IMR-90 (cell line): ENCODE measurements around the gene RGS9BP. TPM values are rescaled to one million over a fixed set of nuclear protein-coding genes. Genes with fewer than 3 reads are reported as not detected.
"Not testable (repeated sequence)": the region's sequence is repeated elsewhere in the genome, so short reads cannot be mapped to it uniquely, and the experiment has no call there.

Experiments used
- ATAC-seq: fragments of 200-7000 bp; cut with Tn5 transposase; 2 replicates; pipeline ENCODE4 v1.9.1; 2020; ENCODE audit warnings: low read depth, mild to moderate bottlenecking, moderate library complexity
- BruUV-seq: library from RNA; stranded (reverse); fragments of 400-500 nt; replicated peaks from 2 replicates; lab custom pipeline; 2021; lab: Mats Ljungman, UMichigan
- CTCF ChIA-PET: fragments of 300-600 bp; formaldehyde crosslinking; extraction: SDS; loops from one replicate; lab custom pipeline; 2021; ENCODE audit warnings: antibody characterized with exemption; lab: Yijun Ruan, JAX
- POLR2A ChIA-PET: fragments of 300-600 bp; sonication (Branson Sonifier 250); formaldehyde crosslinking; loops from one replicate; lab custom pipeline; 2022; ENCODE audit warnings: antibody characterized with exemption; ENCODE audit not compliant: unreplicated experiment; lab: Charles Lee
- DNase-seq: peaks from one replicate; pipeline ENCODE4 v3.0.0; 2013
- H2AFZ ChIP-seq: replicated peaks from 2 replicates; pipeline ENCODE3; 2013; ENCODE audit warnings: low read length, mild to moderate bottlenecking; ENCODE audit not compliant: poor library complexity
- H2AK5ac ChIP-seq: 2 replicates; pipeline ENCODE4 v1.6.1; 2013; ENCODE audit warnings: low read depth, low read length, inconsistent platforms
- H2AK9ac ChIP-seq: replicated peaks from 2 replicates; pipeline ENCODE3; 2013; ENCODE audit warnings: mild to moderate bottlenecking, low read depth, low read length, moderate library complexity; ENCODE audit not compliant: poor library complexity
- H2BK120ac ChIP-seq: 2 replicates; pipeline ENCODE4 v1.6.1; 2013; ENCODE audit warnings: low read depth, low read length, inconsistent platforms
- H2BK15ac ChIP-seq: 3 replicates; pipeline ENCODE4 v1.6.1; 2013; ENCODE audit warnings: low read depth, low read length, inconsistent platforms
- H2BK20ac ChIP-seq: 2 replicates; pipeline ENCODE4 v1.6.1; 2013; ENCODE audit warnings: low read depth, mild to moderate bottlenecking, inconsistent platforms, low read length, moderate library complexity
- H2BK5ac ChIP-seq: 2 replicates; pipeline ENCODE4 v1.6.1; 2013; ENCODE audit warnings: mild to moderate bottlenecking, low read depth, low read length, inconsistent platforms; ENCODE audit not compliant: poor library complexity, severe bottlenecking
- H3K14ac ChIP-seq: replicated peaks from 2 replicates; pipeline ENCODE4 v1.6.1; 2013; ENCODE audit warnings: low read depth, low read length, inconsistent platforms
- H3K18ac ChIP-seq: 2 replicates; pipeline ENCODE4 v1.6.1; 2013; ENCODE audit warnings: low read depth, low read length, control low read depth
- H3K23ac ChIP-seq: 2 replicates; pipeline ENCODE4 v1.6.1; 2013; ENCODE audit warnings: low read depth, low read length, inconsistent platforms
- H3K27ac ChIP-seq: 2 replicates; pipeline ENCODE4 v1.5.1; 2013; ENCODE audit warnings: mild to moderate bottlenecking, control low read depth, low read length; ENCODE audit not compliant: insufficient read depth
- H3K27me3 ChIP-seq: 2 replicates; pipeline ENCODE4 v1.6.1; 2013; ENCODE audit warnings: low read length; ENCODE audit not compliant: control insufficient read depth, insufficient read depth
- H3K36me3 ChIP-seq: 2 replicates; pipeline ENCODE4 v1.6.1; 2013; ENCODE audit warnings: low read length, mixed read lengths; ENCODE audit not compliant: control insufficient read depth, insufficient read depth
- H3K4ac ChIP-seq: 2 replicates; pipeline ENCODE4 v1.6.1; 2013; ENCODE audit warnings: low read depth, low read length, inconsistent platforms
- H3K4me1 ChIP-seq: 2 replicates; pipeline ENCODE4 v1.6.1; 2013; ENCODE audit warnings: low read length, mixed read lengths; ENCODE audit not compliant: control insufficient read depth, insufficient read depth
- H3K4me2 ChIP-seq: 2 replicates; pipeline ENCODE4 v1.6.1; 2013; ENCODE audit warnings: low read depth, mild to moderate bottlenecking, control low read depth, low read length, moderate library complexity
- H3K4me3 ChIP-seq: 2 replicates; pipeline ENCODE4 v1.5.1; 2013; ENCODE audit warnings: low read depth, mild to moderate bottlenecking, control low read depth, low read length, moderate library complexity; ENCODE audit not compliant: insufficient read depth
- H3K56ac ChIP-seq: 2 replicates; pipeline ENCODE4 v1.6.1; 2013; ENCODE audit warnings: low read length, inconsistent platforms; ENCODE audit not compliant: insufficient read depth; ENCODE audit errors: extremely low read depth
- H3K79me1 ChIP-seq, 2 experiments: 2 replicates each; pipeline ENCODE4 v1.6.1; 2013; ENCODE audit warnings: low read length in 2 of 2, inconsistent platforms in 1 of 2, low read depth in 1 of 2
- H3K9ac ChIP-seq: 2 replicates; pipeline ENCODE4 v1.6.1; 2013; ENCODE audit warnings: low read depth, low read length, control low read depth
- H3K9me1 ChIP-seq: 2 replicates; pipeline ENCODE4 v1.6.1; 2013; ENCODE audit warnings: low read length, inconsistent platforms; ENCODE audit not compliant: insufficient read depth
- H3K9me3 ChIP-seq: 2 replicates; pipeline ENCODE4 v1.6.1; 2013; ENCODE audit warnings: low read length; ENCODE audit not compliant: control insufficient read depth, insufficient read depth
- H4K20me1 ChIP-seq: 2 replicates; pipeline ENCODE4 v1.6.1; 2013; ENCODE audit warnings: low read length, inconsistent platforms; ENCODE audit not compliant: insufficient read depth
- H4K5ac ChIP-seq: 2 replicates; pipeline ENCODE4 v1.6.1; 2013; ENCODE audit warnings: mild to moderate bottlenecking, low read depth, low read length, control low read depth
- H4K8ac ChIP-seq, 2 experiments: 2 replicates each; pipeline ENCODE4 v1.6.1; 2013; ENCODE audit warnings: low read depth in 2 of 2, low read length in 2 of 2, control low read depth in 1 of 2, inconsistent platforms in 1 of 2
- H4K91ac ChIP-seq: 2 replicates; pipeline ENCODE4 v1.6.1; 2013; ENCODE audit warnings: low read depth, low read length, inconsistent platforms; ENCODE audit not compliant: insufficient read depth
- WGBS, 2 experiments: methylation state at CpG; one replicate each; pipeline versions ENCODE4 v1.1.5 to v1.1.7; 2013; ENCODE audit warnings: missing lambda C conversion rate in 2 of 2; ENCODE audit not compliant: insufficient read length in 1 of 2; ENCODE audit errors: extremely low coverage in 2 of 2; 5-methylcytosine and 5-hydroxymethylcytosine counted together
- dilution Hi-C: fragments of 300-500 bp; cut with HindIII; formaldehyde crosslinking; loops from one replicate; pipeline ENCODE4 v1.14.3; 2018; ENCODE audit warnings: low sequenced_read_pairs; ENCODE audit not compliant: unreplicated experiment
- in situ Hi-C: fragments of 300-500 bp; cut with MboI; formaldehyde crosslinking; loops from 3 replicates; pipeline ENCODE4 v1.14.3; 2019; ENCODE audit warnings: low sequenced_read_pairs, inconsistent platforms, mixed read lengths
- intact Hi-C: fragments of 100-400 bp; cut with micrococcal nuclease; formaldehyde crosslinking; loops from 2 replicates; pipeline ENCODE4 v1.10.0; 2022
- polyA plus RNA-seq, 3 experiments: library from polyadenylated mRNA; depleted of rRNA; stranded (reverse); fragments of >200 nt; gene quantifications; 2 replicates each; pipeline ENCODE4 v1.2.3, GENCODE V29; 2012; ENCODE audit warnings: low replicate concordance in 1 of 3
- total RNA-seq: library from RNA; depleted of rRNA; stranded (reverse); fragments of >200 nt; gene quantifications from 2 replicates; pipeline ENCODE4 v1.2.3, GENCODE V29; 2012

The RGS9BP gene
- total and polyA plus RNA-seq, 2 of the 4 experiments (the other 2 are of a cell fraction), result 0.03 to 0.18 TPM

GRCh38 chr19:32652331-32652730, 23.3 kb upstream of the RGS9BP start:
- DNase-seq, H2AK5ac ChIP-seq, H4K8ac ChIP-seq, CTCF ChIA-PET, H2BK20ac ChIP-seq, H3K14ac ChIP-seq, H3K4me2 ChIP-seq, ATAC-seq, H3K9ac ChIP-seq, H2BK120ac ChIP-seq, in situ Hi-C loops, H3K27me3 ChIP-seq, H3K23ac ChIP-seq, H3K9me3 ChIP-seq, H3K27ac ChIP-seq, intact Hi-C loops, H3K56ac ChIP-seq, H2AFZ ChIP-seq, BruUV-seq, dilution Hi-C loops, H3K18ac ChIP-seq, H3K4ac ChIP-seq, H3K9me1 ChIP-seq, H3K4me1 ChIP-seq, H4K5ac ChIP-seq, H2BK5ac ChIP-seq, POLR2A ChIA-PET, H2AK9ac ChIP-seq, H2BK15ac ChIP-seq, H4K91ac ChIP-seq, H4K20me1 ChIP-seq, H3K4me3 ChIP-seq: not testable (repeated sequence)
- WGBS, 2 experiments, result 100% methylated on average over 4 of the region's 13 CpGs; no CpG with 5 or more reads in 1 of the 2 experiments
- Histone ChIP-seq H3K79me1 (peaks cover 6 to 41% of the 10 kb centered on the region in 2 experiments; a peak in 2 of 4 replicates), H3K36me3 (peaks cover 17% of the 10 kb centered on the region; the same call in 1 of the 2 replicates)
